Testis (tissue), 3 donors: ENCODE results near the gene ZNF423. TPM values are rescaled to one million over a fixed set of nuclear protein-coding genes. Genes with fewer than 3 reads are reported as not detected.

Source experiments
- DNase-seq: peaks from one replicate; pipeline ENCODE4 v3.0.0-alpha.2; 2019
- H3K27ac ChIP-seq, 2 donors: fragments of 200-600 bp; sonication (generic); one replicate each; pipeline ENCODE4 v1.5.1; 2019
- H3K27me3 ChIP-seq: fragments of 200-600 bp; sonication (generic); one replicate; pipeline ENCODE4 v1.5.1; 2019
- H3K36me3 ChIP-seq: fragments of 200-600 bp; sonication (generic); one replicate; pipeline ENCODE4 v1.5.1; 2017; ENCODE audit warnings: low read depth; ENCODE audit errors: missing control alignments
- H3K4me1 ChIP-seq: fragments of 200-600 bp; sonication (generic); one replicate; pipeline ENCODE4 v1.5.1; 2019
- H3K4me3 ChIP-seq, 2 donors: fragments of 200-600 bp; sonication (generic); one replicate each; pipeline ENCODE4 v1.5.1; 2017 to 2019
- H3K9me3 ChIP-seq: fragments of 200-600 bp; sonication (generic); one replicate; pipeline ENCODE4 v1.5.1; 2017
- CTCF ChIP-seq, 3 experiments: fragments of 450-650 bp in 2 of 3; fragments of 200-600 bp in 1 of 3; sonication (generic) in 1 of 3; IDR thresholded peaks; one replicate each; pipeline ENCODE4 v1.5.1; 2016 to 2019; ENCODE audit warnings: antibody characterized with exemption in 3 of 3, mild to moderate bottlenecking in 2 of 3, moderate library complexity in 1 of 3
- POLR2A ChIP-seq: fragments of 450-650 bp; IDR thresholded peaks from one replicate; pipeline ENCODE4 v1.6.1; 2017; ENCODE audit warnings: antibody characterized with exemption, mild to moderate bottlenecking, moderate library complexity
- WGBS, 2 donors: methylation state at CpG; one replicate each; pipeline ENCODE4 v1.1.5; 2018; 5-methylcytosine and 5-hydroxymethylcytosine counted together
- intact Hi-C: fragments of 100-400 bp; cut with DNase I; formaldehyde crosslinking; loops from one replicate; pipeline ENCODE4 v1.15.1; 2023; ENCODE audit warnings: low total_unique reads
- polyA plus RNA-seq: library from polyadenylated mRNA; stranded (reverse); fragments of 350-450 nt; fragmentation: Illumina TruSeq; extraction: RNeasy Lipid Tissue Mini Kit (QIAGEN cat#74804); gene quantifications from one replicate; pipeline ENCODE4 v1.2.3, GENCODE V29; 2014; ENCODE audit warnings: low read depth, low replicate concordance; ENCODE audit not compliant: insufficient read depth
- total RNA-seq, 2 donors: library from RNA; depleted of rRNA; stranded (reverse); fragments of >200 nt; gene quantifications; one replicate each; pipeline ENCODE4 v1.2.3, GENCODE V29; 2016

The ZNF423 gene
- total and polyA plus RNA-seq, 3 donors from 2014 or later, result 8.9 to 19.0 (median 12.1) TPM

- no peaks in the 10 kb centered on the region for H3K36me3 ChIP-seq
- no peak overlapping the region for H3K4me3 ChIP-seq
- TF ChIP-seq POLR2A, result no peak
- no peak for TF ChIP-seq CTCF (IDR thresholded peaks at IDR 0.05)
- no peak overlapping the region for H3K27ac ChIP-seq
- intact Hi-C loops, result no loop called here
- no peak for DNase-seq
- no peaks in the 10 kb centered on the region for H3K27me3 ChIP-seq
- H3K4me1 ChIP-seq, result no peaks in the 10 kb centered on the region
- no peaks in the 10 kb centered on the region for H3K9me3 ChIP-seq
- WGBS, 2 donors, result 95 to 99% methylated on average over 2 of the region's 2 CpGs
Measured at GRCh38 chr16:49446805-49447204, 409.1 kb downstream of the ZNF423 start.

- Histone ChIP-seq H3K27me3 (no peaks in the 10 kb centered on the region), H3K4me3 (no peak overlapping the region), H3K36me3 (no peaks in the 10 kb centered on the region), H3K9me3 (no peaks in the 10 kb centered on the region), H3K4me1 (peaks cover 4% of the 10 kb centered on the region), H3K27ac (no peak overlapping the region)
- intact Hi-C loops, result no loop called here
- DNase-seq, result no peak
- WGBS, 2 donors, result 87 to 90% methylated on average over 8 to 9 of the region's 9 CpGs
- TF ChIP-seq CTCF (IDR thresholded peaks at IDR 0.05) (no peak), POLR2A (no peak)
Measured at GRCh38 chr16:49443576-49443975, 412.3 kb downstream of the ZNF423 start.

GRCh38 chr16:49442805-49443204 is 413.1 kb downstream of the ZNF423 start:
- Histone ChIP-seq H3K4me1 (peaks cover 4% of the 10 kb centered on the region), H3K36me3 (no peaks in the 10 kb centered on the region), H3K27ac (no peak overlapping the region), H3K27me3 (no peaks in the 10 kb centered on the region), H3K9me3 (no peaks in the 10 kb centered on the region), H3K4me3 (no peak overlapping the region)
- TF ChIP-seq CTCF (IDR thresholded peaks at IDR 0.05), result no peak
- TF ChIP-seq POLR2A, result no peak
- no peak for DNase-seq
- intact Hi-C loops, result no loop called here
- WGBS, 2 donors, result 83 to 85% methylated on average over 5 of the region's 5 CpGs

GRCh38 chr16:49441366-49441780 is 414.5 kb downstream of the ZNF423 start:
- intact Hi-C loops, result no loop called here
- Histone ChIP-seq H3K4me1 (peaks cover 4% of the 10 kb centered on the region), H3K27me3 (no peaks in the 10 kb centered on the region), H3K36me3 (no peaks in the 10 kb centered on the region), H3K9me3 (no peaks in the 10 kb centered on the region), H3K4me3 (no peak overlapping the region), H3K27ac (no peak overlapping the region)
- TF ChIP-seq POLR2A (no peak), CTCF (IDR thresholded peaks at IDR 0.05) (no peak)
- DNase-seq, result no peak
- 25 to 42% methylated on average over 11 to 18 of the region's 18 CpGs for WGBS, 2 donors
